CD4-positive, CD25-positive, alpha-beta regulatory T cell (primary cell): ENCODE data around the gene SEPTIN14. TPM values are rescaled to one million over a fixed set of nuclear protein-coding genes. Genes with fewer than 3 reads are reported as not detected.
"Not testable (repeated sequence)": the region's sequence is repeated elsewhere in the genome, so short reads cannot be mapped to it uniquely, and the experiment has no call there.

ENCODE experiments used
- ATAC-seq, 2 donors: fragments of 150-1000 bp; cut with Tn5 transposase; one replicate each; pipeline ENCODE4 v1.10.0; 2021; ENCODE audit warnings: low read depth in 2 of 2, moderate number of reproducible peaks in 2 of 2, moderate library complexity in 1 of 2
- DNase-seq, 3 donors: peaks; one replicate each; pipeline versions ENCODE4 v3.0.0 to v3.0.0-alpha.2; 2012 to 2022; ENCODE audit warnings: mixed read lengths in 1 of 3
- H3K27ac ChIP-seq: one replicate; pipeline ENCODE4 v1.7.0; 2013; ENCODE audit warnings: mild to moderate bottlenecking, low read length; ENCODE audit not compliant: insufficient read depth, poor library complexity, severe bottlenecking
- H3K27me3 ChIP-seq: one replicate; pipeline ENCODE4 v1.7.0; 2013; ENCODE audit warnings: low read length; ENCODE audit not compliant: control insufficient read depth, insufficient read depth
- H3K36me3 ChIP-seq: one replicate; pipeline ENCODE4 v1.7.0; 2013; ENCODE audit warnings: mild to moderate bottlenecking, low read length, moderate library complexity; ENCODE audit not compliant: control insufficient read depth, insufficient read depth
- H3K4me1 ChIP-seq: 2 replicates; pipeline ENCODE4 v1.7.0; 2013; ENCODE audit warnings: mild to moderate bottlenecking, low read length; ENCODE audit not compliant: insufficient read depth, control insufficient read depth, poor library complexity, severe bottlenecking
- H3K4me3 ChIP-seq: one replicate; pipeline ENCODE4 v1.7.0; 2013; ENCODE audit warnings: low read depth, mild to moderate bottlenecking, low read length, moderate library complexity
- H3K9me3 ChIP-seq, 2 experiments: 1 replicate in 1 of 2; 2 replicates in 1 of 2; pipeline ENCODE4 v1.7.0; 2013; ENCODE audit warnings: low read length in 2 of 2, mild to moderate bottlenecking in 1 of 2, moderate library complexity in 1 of 2; ENCODE audit not compliant: control insufficient read depth in 2 of 2
- H3K27ac Mint-ChIP-seq, 3 donors: one replicate each; pipeline ENCODE4 v1.8.0; 2020 to 2022; ENCODE audit warnings: mild to moderate bottlenecking in 3 of 3, mixed read lengths in 3 of 3, moderate library complexity in 2 of 3
- H3K27me3 Mint-ChIP-seq: one replicate; pipeline ENCODE4 v1.8.0; 2022; ENCODE audit warnings: mild to moderate bottlenecking, mixed read lengths
- H3K36me3 Mint-ChIP-seq: one replicate; pipeline ENCODE4 v1.8.0; 2020; ENCODE audit warnings: mixed read lengths
- H3K4me1 Mint-ChIP-seq, 4 donors: one replicate each; pipeline ENCODE4 v1.8.0; 2020 to 2022; ENCODE audit warnings: mixed read lengths in 4 of 4, mild to moderate bottlenecking in 1 of 4
- H3K4me3 Mint-ChIP-seq, 4 donors: one replicate each; pipeline ENCODE4 v1.8.0; 2020 to 2022; ENCODE audit warnings: mild to moderate bottlenecking in 4 of 4, mixed read lengths in 4 of 4, moderate library complexity in 3 of 4
- H3K9me3 Mint-ChIP-seq, 7 donors: one replicate each; pipeline ENCODE4 v1.8.0; 2020 to 2022; ENCODE audit warnings: mixed read lengths in 7 of 7, mild to moderate bottlenecking in 3 of 7, moderate library complexity in 2 of 7
- polyA plus RNA-seq, 4 donors: library from polyadenylated mRNA; unstranded; fragments of 300-500 nt; fragmentation: Illumina TruSeq; gene quantifications; one replicate each; pipeline ENCODE4 v1.2.3, GENCODE V29; 2021
- total RNA-seq: library from RNA; stranded (reverse); gene quantifications from one replicate; pipeline ENCODE4 v1.2.3, GENCODE V29; 2022

The SEPTIN14 gene
- total and polyA plus RNA-seq, 5 donors from 2014 or later, result not detected

DNA sequence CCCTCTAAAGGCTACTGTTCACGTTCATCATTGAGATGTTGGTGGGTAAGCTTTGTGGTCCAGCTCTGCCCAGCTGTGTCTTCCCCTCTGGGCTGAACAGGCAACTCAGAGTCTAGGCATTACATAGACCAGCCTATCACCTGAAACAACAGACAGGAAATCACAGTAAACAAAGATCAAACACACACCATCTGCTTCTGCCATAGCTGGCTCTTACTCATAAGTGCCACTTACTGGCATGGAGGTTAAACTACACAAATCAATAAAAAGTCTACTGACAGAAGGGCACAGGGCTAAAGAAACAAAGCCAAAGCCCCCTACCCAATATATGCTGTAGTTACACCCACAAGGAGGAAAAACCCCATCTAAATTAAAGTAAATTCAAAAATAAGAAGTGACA, 35.0 kb downstream of the SEPTIN14 start:
- Mint-ChIP-seq H3K4me1 (no peaks in the 10 kb centered on the region), H3K27ac (no peak overlapping the region), H3K4me3 (no peak overlapping the region), H3K9me3 (peaks cover 0 to 34% (median 13%) of the 10 kb centered on the region in 7 donors), H3K27me3 (no peaks in the 10 kb centered on the region), H3K36me3 (no peaks in the 10 kb centered on the region)
- Histone ChIP-seq H3K27me3 (no peaks in the 10 kb centered on the region), H3K27ac (no peak overlapping the region), H3K9me3 (peaks cover 6 to 12% of the 10 kb centered on the region in 2 experiments), H3K36me3 (no peaks in the 10 kb centered on the region), H3K4me3 (no peak overlapping the region), H3K4me1 (no peaks in the 10 kb centered on the region)
- ATAC-seq (no peak), DNase-seq (no peak)

GRCh38 chr7:55818686-55819085, 43.9 kb downstream of the SEPTIN14 start:
- Histone ChIP-seq H3K27me3 (peaks cover 4% of the 10 kb centered on the region), H3K27ac (no peak overlapping the region), H3K4me3 (no peak overlapping the region), H3K9me3 (peaks cover 0 to 4% of the 10 kb centered on the region in 2 experiments), H3K36me3 (no peaks in the 10 kb centered on the region), H3K4me1 (no peaks in the 10 kb centered on the region)
- H3K9me3 Mint-ChIP-seq, result peaks cover 2 to 22% (median 5%) of the 10 kb centered on the region in 7 donors
- DNase-seq (no peak), ATAC-seq (no peak)
- no peak overlapping the region for H3K4me3 Mint-ChIP-seq
- H3K36me3 Mint-ChIP-seq, result no peaks in the 10 kb centered on the region
- H3K27ac Mint-ChIP-seq, result no peak overlapping the region
- peaks cover 19% of the 10 kb centered on the region for H3K27me3 Mint-ChIP-seq
- H3K4me1 Mint-ChIP-seq, result no peaks in the 10 kb centered on the region

GRCh38 chr7:55797260-55797659, 65.3 kb downstream of the SEPTIN14 start:
- peaks cover 0 to 16% (median 5%) of the 10 kb centered on the region in 7 donors for H3K9me3 Mint-ChIP-seq
- not testable (repeated sequence) for H3K27ac Mint-ChIP-seq, H3K27ac ChIP-seq, H3K36me3 ChIP-seq, H3K4me3 Mint-ChIP-seq, H3K4me1 ChIP-seq, H3K4me1 Mint-ChIP-seq, H3K4me3 ChIP-seq, DNase-seq, ATAC-seq, H3K27me3 ChIP-seq, H3K9me3 ChIP-seq, H3K36me3 Mint-ChIP-seq, H3K27me3 Mint-ChIP-seq

DNA sequence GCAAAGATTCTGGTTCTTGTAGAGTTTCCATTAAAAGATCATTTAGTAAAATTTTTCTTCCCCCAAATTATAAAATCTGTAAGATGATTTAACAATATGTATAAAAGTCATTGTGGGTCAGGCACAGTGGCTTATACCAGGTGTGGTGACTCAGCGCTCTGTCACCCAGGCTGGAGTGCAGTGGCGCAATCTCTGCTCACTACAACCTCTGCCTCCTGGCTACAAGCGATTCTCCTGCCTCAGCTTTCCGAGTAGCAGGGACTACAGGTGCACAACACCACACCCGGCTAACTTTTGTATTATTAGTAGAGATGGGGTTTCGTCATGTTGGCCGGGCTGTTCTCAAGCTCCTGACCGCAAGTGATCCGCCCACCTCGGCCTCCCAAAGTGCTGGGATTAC, 68.0 kb downstream of the SEPTIN14 start:
- Histone ChIP-seq H3K27ac (no peak overlapping the region), H3K27me3 (no peaks in the 10 kb centered on the region), H3K4me3 (no peak overlapping the region), H3K4me1 (no peaks in the 10 kb centered on the region), H3K36me3 (no peaks in the 10 kb centered on the region), H3K9me3 (peaks cover 5 to 7% of the 10 kb centered on the region in 2 experiments)
- DNase-seq, result no peak
- ATAC-seq, result no peak
- Mint-ChIP-seq H3K27ac (no peak overlapping the region), H3K4me1 (no peaks in the 10 kb centered on the region), H3K4me3 (no peak overlapping the region), H3K9me3 (peaks cover 0 to 16% (median 5%) of the 10 kb centered on the region in 7 donors), H3K27me3 (no peaks in the 10 kb centered on the region), H3K36me3 (no peaks in the 10 kb centered on the region)

GRCh38 chr7:55792048-55792447, 70.5 kb downstream of the SEPTIN14 start:
- H3K4me1 Mint-ChIP-seq, result no peaks in the 10 kb centered on the region
- H3K4me3 Mint-ChIP-seq, result no peak overlapping the region
- H3K27ac ChIP-seq, result no peak overlapping the region
- no peak overlapping the region for H3K4me3 ChIP-seq
- no peak overlapping the region for H3K27ac Mint-ChIP-seq
- no peaks in the 10 kb centered on the region for H3K27me3 ChIP-seq
- no peaks in the 10 kb centered on the region for H3K27me3 Mint-ChIP-seq
- no peak for DNase-seq
- H3K9me3 ChIP-seq, result peaks cover 0 to 1% of the 10 kb centered on the region in 2 experiments
- H3K4me1 ChIP-seq, result no peaks in the 10 kb centered on the region
- no peaks in the 10 kb centered on the region for H3K36me3 Mint-ChIP-seq
- no peak for ATAC-seq
- H3K9me3 Mint-ChIP-seq, result peaks cover 0 to 11% (median 2%) of the 10 kb centered on the region in 7 donors
- no peaks in the 10 kb centered on the region for H3K36me3 ChIP-seq

DNA sequence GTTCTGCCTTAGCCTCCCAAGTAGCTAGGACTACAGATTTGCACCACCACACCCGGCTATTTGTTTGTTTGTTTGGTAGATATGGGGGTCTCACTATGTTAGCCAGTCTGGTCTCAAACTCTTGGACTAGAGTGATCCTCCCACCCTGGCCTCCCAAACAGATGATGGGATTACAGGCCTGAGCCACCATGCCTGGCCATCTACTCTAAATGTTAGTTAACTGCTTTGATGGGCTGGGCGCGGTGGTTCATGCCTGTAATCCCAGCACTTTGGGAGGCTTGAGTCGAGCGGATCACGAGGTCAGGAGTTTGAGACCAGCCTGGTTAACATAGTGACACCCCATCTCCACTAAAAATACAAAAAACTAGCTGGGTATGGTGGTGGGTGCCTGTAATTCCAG, 74.8 kb downstream of the SEPTIN14 start:
- DNase-seq, result no peak
- no peaks in the 10 kb centered on the region for H3K27me3 ChIP-seq
- H3K9me3 Mint-ChIP-seq, result peaks cover 0 to 5% (median 0%) of the 10 kb centered on the region in 7 donors
- H3K27ac Mint-ChIP-seq, result no peak overlapping the region
- H3K36me3 ChIP-seq, result no peaks in the 10 kb centered on the region
- H3K4me3 Mint-ChIP-seq, result no peak overlapping the region
- no peak overlapping the region for H3K27ac ChIP-seq
- no peaks in the 10 kb centered on the region for H3K9me3 ChIP-seq
- H3K4me3 ChIP-seq, result no peak overlapping the region
- no peak for ATAC-seq
- H3K4me1 ChIP-seq, result no peaks in the 10 kb centered on the region
- no peaks in the 10 kb centered on the region for H3K4me1 Mint-ChIP-seq
- H3K36me3 Mint-ChIP-seq, result no peaks in the 10 kb centered on the region
- no peaks in the 10 kb centered on the region for H3K27me3 Mint-ChIP-seq

- no peak overlapping the region for H3K4me3 ChIP-seq
- Mint-ChIP-seq H3K4me1 (no peaks in the 10 kb centered on the region), H3K27me3 (no peaks in the 10 kb centered on the region), H3K27ac (no peak overlapping the region), H3K4me3 (no peak overlapping the region), H3K9me3 (peaks cover 0 to 3% (median 0%) of the 10 kb centered on the region in 7 donors), H3K36me3 (no peaks in the 10 kb centered on the region)
- DNase-seq (no peak), ATAC-seq (no peak)
- H3K27me3 ChIP-seq, result no peaks in the 10 kb centered on the region
- H3K9me3 ChIP-seq, result no peaks in the 10 kb centered on the region
- no peaks in the 10 kb centered on the region for H3K4me1 ChIP-seq
- no peaks in the 10 kb centered on the region for H3K36me3 ChIP-seq
- H3K27ac ChIP-seq, result no peak overlapping the region
Observed at GRCh38 chr7:55786901-55787300, 75.7 kb downstream of the SEPTIN14 start.

GRCh38 chr7:55785444-55785843, 77.1 kb downstream of the SEPTIN14 start:
- H3K4me1 Mint-ChIP-seq, H3K4me3 ChIP-seq, DNase-seq, H3K4me1 ChIP-seq, H3K27ac ChIP-seq, H3K27ac Mint-ChIP-seq, ATAC-seq, H3K4me3 Mint-ChIP-seq, H3K27me3 ChIP-seq, H3K36me3 Mint-ChIP-seq, H3K9me3 Mint-ChIP-seq, H3K27me3 Mint-ChIP-seq, H3K9me3 ChIP-seq, H3K36me3 ChIP-seq: not testable (repeated sequence)
